ENCODE results near the gene MRPL39.

The MRPL39 gene

GRCh38 chr21:25569711-25570110 is 37.6 kb downstream of the MRPL39 start:
- no peak for TF ChIP-seq CTCF (conservative IDR thresholded peaks at IDR 0.05; ENCODE audit: control insufficient read depth, insufficient read depth, low read depth, low read length)
- H3K4me3 ChIP-seq (ENCODE audit: control insufficient read depth, low read depth, low read length) = no peak overlapping the region
- DNase-seq (ENCODE audit: low read depth) = no peak

GRCh38 chr21:25569084-25569483 is 38.2 kb downstream of the MRPL39 start:
- no peak for TF ChIP-seq CTCF (conservative IDR thresholded peaks at IDR 0.05; ENCODE audit: control insufficient read depth, insufficient read depth, low read depth, low read length)
- DNase-seq (ENCODE audit: low read depth) = peak; percentile 40
- H3K4me3 ChIP-seq (ENCODE audit: control insufficient read depth, low read depth, low read length) = no peak overlapping the region

- no peak for TF ChIP-seq CTCF (conservative IDR thresholded peaks at IDR 0.05; ENCODE audit: control insufficient read depth, insufficient read depth, low read depth, low read length)
- H3K4me3 ChIP-seq (ENCODE audit: control insufficient read depth, low read depth, low read length) = no peak overlapping the region
- DNase-seq (ENCODE audit: low read depth) = peak; percentile 69
Observed at GRCh38 chr21:25568246-25568645, 39.0 kb downstream of the MRPL39 start.

GRCh38 chr21:25567472-25567871 is 39.8 kb downstream of the MRPL39 start:
- DNase-seq (ENCODE audit: low read depth) = no peak
- TF ChIP-seq CTCF (conservative IDR thresholded peaks at IDR 0.05; ENCODE audit: control insufficient read depth, insufficient read depth, low read depth, low read length) = no peak
- H3K4me3 ChIP-seq (ENCODE audit: control insufficient read depth, low read depth, low read length) = no peak overlapping the region

GRCh38 chr21:25566645-25567044 is 40.6 kb downstream of the MRPL39 start:
- no peak overlapping the region for H3K4me3 ChIP-seq (ENCODE audit: control insufficient read depth, low read depth, low read length)
- no peak for TF ChIP-seq CTCF (conservative IDR thresholded peaks at IDR 0.05; ENCODE audit: control insufficient read depth, insufficient read depth, low read depth, low read length)
- no peak for DNase-seq (ENCODE audit: low read depth)

GRCh38 chr21:25565272-25566211 is 41.7 kb downstream of the MRPL39 start:
- no peak for TF ChIP-seq CTCF (conservative IDR thresholded peaks at IDR 0.05; ENCODE audit: control insufficient read depth, insufficient read depth, low read depth, low read length)
- H3K4me3 ChIP-seq (ENCODE audit: control insufficient read depth, low read depth, low read length) = no peak overlapping the region
- DNase-seq (ENCODE audit: low read depth) = no peak
